ENCODE results near the gene TTC16. TPM values are rescaled to one million over a fixed set of nuclear protein-coding genes. Genes with fewer than 3 reads are reported as not detected.
"Not testable (repeated sequence)": the region's sequence is repeated elsewhere in the genome, so short reads cannot be mapped to it uniquely, and the experiment has no call there.

TTC16 gene
- total and polyA plus RNA-seq, 4 donors, result 1.5 to 5.6 (median 2.7) TPM

GRCh38 chr9:127755061-127756060 lies 39.5 kb downstream of the TTC16 start:
- H3K4me1 ChIP-seq (ENCODE audit: control insufficient read depth in 5 of 5, insufficient read depth in 5 of 5, low read length in 5 of 5), result peaks cover 0 to 9% (median 2%) of the 10 kb centered on the region in 5 donors
- WGBS, 2 donors, result 46 to 80% methylated on average over 50 to 61 of the region's 61 CpGs
- H3K27ac ChIP-seq (ENCODE audit: low read depth in 1 of 2, low read length in 1 of 2), result peak overlapping the region in 1 of 2 donors; percentile 11
- ATAC-seq (ENCODE audit: insufficient read depth, low FRiP score) (no peak), DNase-seq (peak in 2 of 3 donors; percentile 46 to 51)
- H3K4me3 ChIP-seq, result no peak overlapping the region
- peaks cover 0 to 15% (median 0%) of the 10 kb centered on the region in 4 donors for H3K36me3 ChIP-seq (ENCODE audit: control insufficient read depth in 4 of 4, insufficient read depth in 4 of 4, low read length in 4 of 4)
- H3K27me3 ChIP-seq (ENCODE audit: control insufficient read depth in 3 of 3, insufficient read depth in 3 of 3, low read length in 2 of 3), result peaks cover 0 to 16% (median 8%) of the 10 kb centered on the region in 3 donors
- no peaks in the 10 kb centered on the region for H3K9me3 ChIP-seq (ENCODE audit: control insufficient read depth in 4 of 4, insufficient read depth in 3 of 4, low read length in 3 of 4)
- TF ChIP-seq CTCF (IDR thresholded peaks at IDR 0.05; ENCODE audit: control extremely low read depth, extremely low read depth), result no peak
- H3K9ac ChIP-seq (ENCODE audit: insufficient read depth in 1 of 2, low read length in 2 of 2), result no peak overlapping the region

- ATAC-seq (ENCODE audit: insufficient read depth, low FRiP score) (no peak), DNase-seq (no peak)
- Histone ChIP-seq H3K27me3 (ENCODE audit: control insufficient read depth in 3 of 3, insufficient read depth in 3 of 3, low read length in 2 of 3) (peaks cover 0 to 16% (median 8%) of the 10 kb centered on the region in 3 donors), H3K4me1 (ENCODE audit: control insufficient read depth in 5 of 5, insufficient read depth in 5 of 5, low read length in 5 of 5) (peaks cover 0 to 9% (median 2%) of the 10 kb centered on the region in 5 donors), H3K9ac (ENCODE audit: insufficient read depth in 1 of 2, low read length in 2 of 2) (no peak overlapping the region), H3K4me3 (no peak overlapping the region), H3K36me3 (ENCODE audit: control insufficient read depth in 4 of 4, insufficient read depth in 4 of 4, low read length in 4 of 4) (peaks cover 0 to 11% (median 0%) of the 10 kb centered on the region in 4 donors), H3K27ac (ENCODE audit: low read depth in 1 of 2, low read length in 1 of 2) (peak overlapping the region in 1 of 2 donors; percentile 40), H3K9me3 (ENCODE audit: control insufficient read depth in 4 of 4, insufficient read depth in 3 of 4, low read length in 3 of 4) (no peaks in the 10 kb centered on the region)
- TF ChIP-seq CTCF (IDR thresholded peaks at IDR 0.05; ENCODE audit: control extremely low read depth, extremely low read depth), result no peak
- WGBS, 2 donors, result 78 to 80% methylated on average over 3 of the region's 3 CpGs
Observed at GRCh38 chr9:127756233-127756632, 40.4 kb downstream of the TTC16 start.

- not testable (repeated sequence) for H3K4me1 ChIP-seq (ENCODE audit: control insufficient read depth in 5 of 5, insufficient read depth in 5 of 5, low read length in 5 of 5); ATAC-seq (ENCODE audit: insufficient read depth, low FRiP score); H3K4me3 ChIP-seq; DNase-seq; H3K9ac ChIP-seq (ENCODE audit: insufficient read depth in 1 of 2, low read length in 2 of 2); H3K27ac ChIP-seq (ENCODE audit: low read depth in 1 of 2, low read length in 1 of 2); H3K9me3 ChIP-seq (ENCODE audit: control insufficient read depth in 4 of 4, insufficient read depth in 3 of 4, low read length in 3 of 4)
- H3K36me3 ChIP-seq (ENCODE audit: control insufficient read depth in 4 of 4, insufficient read depth in 4 of 4, low read length in 4 of 4), result peaks cover 0 to 11% (median 0%) of the 10 kb centered on the region in 4 donors
- H3K27me3 ChIP-seq (ENCODE audit: control insufficient read depth in 3 of 3, insufficient read depth in 3 of 3, low read length in 2 of 3), result peaks cover 0 to 16% (median 8%) of the 10 kb centered on the region in 3 donors
- 72 to 85% methylated on average over 11 of the region's 11 CpGs for WGBS, 2 donors
Observed at GRCh38 chr9:127756776-127757175, 40.9 kb downstream of the TTC16 start.

GRCh38 chr9:127758843-127759242 lies 43.0 kb downstream of the TTC16 start:
- no peak for TF ChIP-seq CTCF (IDR thresholded peaks at IDR 0.05; ENCODE audit: control extremely low read depth, extremely low read depth)
- whole genome bisulfite sequencing, 2 donors, result 72 to 84% methylated on average over 5 of the region's 5 CpGs
- Histone ChIP-seq H3K9ac (ENCODE audit: insufficient read depth in 1 of 2, low read length in 2 of 2) (no peak overlapping the region), H3K9me3 (ENCODE audit: control insufficient read depth in 4 of 4, insufficient read depth in 3 of 4, low read length in 3 of 4) (no peaks in the 10 kb centered on the region), H3K27ac (ENCODE audit: low read depth in 1 of 2, low read length in 1 of 2) (peak overlapping the region in 1 of 2 donors; percentile 51), H3K27me3 (ENCODE audit: control insufficient read depth in 3 of 3, insufficient read depth in 3 of 3, low read length in 2 of 3) (peaks cover 0 to 14% (median 4%) of the 10 kb centered on the region in 3 donors), H3K4me1 (ENCODE audit: control insufficient read depth in 5 of 5, insufficient read depth in 5 of 5, low read length in 5 of 5) (peaks cover 0 to 8% (median 7%) of the 10 kb centered on the region in 5 donors), H3K36me3 (ENCODE audit: control insufficient read depth in 4 of 4, insufficient read depth in 4 of 4, low read length in 4 of 4) (peaks cover 0 to 7% (median 0%) of the 10 kb centered on the region in 4 donors), H3K4me3 (no peak overlapping the region)
- ATAC-seq (ENCODE audit: insufficient read depth, low FRiP score) (no peak), DNase-seq (no peak)
